Fibroblast of skin of left biceps (primary cell): ENCODE data around the gene BPIFB4.
"Not testable (repeated sequence)": the region's sequence is repeated elsewhere in the genome, so short reads cannot be mapped to it uniquely, and the experiment has no call there.

Experiments used
- DNase-seq, 2 experiments: peaks; one replicate each; pipeline ENCODE4 v3.0.0-alpha.2; 2013; ENCODE audit warnings: low read depth in 2 of 2

Gene BPIFB4

GRCh38 chr20:33086052-33086722 lies 6.7 kb downstream of the BPIFB4 start:
- DNase-seq = no peak

GRCh38 chr20:33091147-33091546 lies 11.7 kb downstream of the BPIFB4 start:
- no peak for DNase-seq

GRCh38 chr20:33091693-33092092 lies 12.2 kb downstream of the BPIFB4 start:
- DNase-seq = no peak

- no peak for DNase-seq
Measured at GRCh38 chr20:33092361-33092760, 12.9 kb downstream of the BPIFB4 start.

- no peak for DNase-seq
Measured at GRCh38 chr20:33093074-33093473, 13.6 kb downstream of the BPIFB4 start.

- DNase-seq = no peak
Measured at GRCh38 chr20:33093582-33093981, 14.1 kb downstream of the BPIFB4 start.

GRCh38 chr20:33095249-33095648 lies 15.8 kb downstream of the BPIFB4 start:
- no peak for DNase-seq

GRCh38 chr20:33095902-33096584 lies 16.6 kb downstream of the BPIFB4 start:
- peak in 1 of 2 experiments; percentile 9 for DNase-seq

- no peak for DNase-seq
Measured at GRCh38 chr20:33097001-33097400, 17.6 kb downstream of the BPIFB4 start.

GRCh38 chr20:33099843-33100538 lies 20.5 kb downstream of the BPIFB4 start:
- DNase-seq = no peak

- no peak for DNase-seq
Measured at GRCh38 chr20:33103556-33103955, 24.1 kb downstream of the BPIFB4 start.

GRCh38 chr20:33104336-33104735 lies 24.9 kb downstream of the BPIFB4 start:
- no peak for DNase-seq

GRCh38 chr20:33105316-33105924 lies 26.0 kb downstream of the BPIFB4 start:
- DNase-seq = no peak

GRCh38 chr20:33106058-33106620 lies 26.7 kb downstream of the BPIFB4 start:
- DNase-seq = not testable (repeated sequence)

GRCh38 chr20:33108661-33109060 lies 29.2 kb downstream of the BPIFB4 start:
- no peak for DNase-seq

- no peak for DNase-seq
Measured at GRCh38 chr20:33110147-33110825, 30.8 kb downstream of the BPIFB4 start.

- DNase-seq = no peak
Measured at GRCh38 chr20:33111306-33111705, 31.9 kb downstream of the BPIFB4 start.

- DNase-seq = no peak
Measured at GRCh38 chr20:33112547-33113386, 33.3 kb downstream of the BPIFB4 start.

- no peak for DNase-seq
Measured at GRCh38 chr20:33113387-33113908, 34.0 kb downstream of the BPIFB4 start.

- not testable (repeated sequence) for DNase-seq
Measured at GRCh38 chr20:33115501-33115900, 36.1 kb downstream of the BPIFB4 start.
